ENCODE results near the gene FASTK.

FASTK gene

DNA sequence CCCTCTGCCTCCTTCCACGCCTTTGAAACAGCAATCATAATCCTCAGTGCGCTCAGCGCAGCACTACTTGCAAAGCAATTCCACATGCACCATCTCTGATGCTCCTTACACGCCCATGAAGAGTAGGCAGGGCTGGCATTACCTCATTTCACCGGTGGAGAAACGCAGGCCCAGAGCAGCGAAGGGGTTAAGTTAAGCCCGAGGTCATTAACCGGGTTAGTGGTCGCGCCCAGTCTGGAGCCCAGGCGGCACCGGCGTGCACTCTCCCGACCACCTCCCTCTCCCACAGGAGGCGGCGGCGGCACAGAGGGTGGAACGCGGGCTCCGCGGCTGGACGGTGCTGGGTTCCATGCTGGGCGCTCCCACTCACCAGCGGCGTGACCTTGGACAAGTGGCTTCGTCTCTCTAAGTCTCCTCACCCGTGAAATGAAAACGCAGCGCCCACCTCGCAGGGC lies 515 bp downstream of the FASTK start:
- peak; percentile 36 for DNase-seq

DNA sequence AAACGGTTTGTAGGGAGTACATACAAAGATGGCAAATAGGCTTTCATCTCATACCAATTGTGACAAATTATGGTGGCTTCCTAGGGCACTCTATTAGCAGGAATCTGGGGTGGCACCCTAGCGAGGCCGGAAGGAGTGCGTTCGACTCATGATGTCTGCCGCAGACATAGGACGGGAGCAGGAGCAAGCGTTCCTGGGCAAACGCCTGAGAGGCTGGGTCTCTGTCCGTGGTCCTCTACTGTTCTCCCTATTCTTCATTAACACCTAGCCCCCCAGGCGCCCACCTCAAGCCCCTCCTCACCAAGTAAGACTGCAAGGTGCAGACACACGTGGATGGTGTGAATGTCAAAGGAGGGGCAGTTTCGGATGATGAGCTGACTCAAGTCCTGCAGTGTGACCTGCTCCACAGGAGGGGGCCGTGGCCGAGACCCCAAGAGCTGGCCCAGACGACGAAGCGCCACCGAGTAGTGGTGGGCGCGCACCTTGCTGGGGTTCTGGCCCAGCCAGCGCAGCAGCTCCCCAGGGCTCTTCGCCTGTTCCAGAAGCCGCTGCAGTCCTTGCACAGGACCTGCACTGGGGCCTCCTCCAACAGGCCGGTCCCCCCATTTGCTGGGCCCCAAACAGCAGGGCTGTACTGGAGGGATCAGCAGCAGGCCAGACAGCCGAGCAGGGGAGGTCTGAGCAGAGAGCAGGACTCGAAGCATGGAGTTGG lies 1.3 kb downstream of the FASTK start:
- no peak for DNase-seq

DNA sequence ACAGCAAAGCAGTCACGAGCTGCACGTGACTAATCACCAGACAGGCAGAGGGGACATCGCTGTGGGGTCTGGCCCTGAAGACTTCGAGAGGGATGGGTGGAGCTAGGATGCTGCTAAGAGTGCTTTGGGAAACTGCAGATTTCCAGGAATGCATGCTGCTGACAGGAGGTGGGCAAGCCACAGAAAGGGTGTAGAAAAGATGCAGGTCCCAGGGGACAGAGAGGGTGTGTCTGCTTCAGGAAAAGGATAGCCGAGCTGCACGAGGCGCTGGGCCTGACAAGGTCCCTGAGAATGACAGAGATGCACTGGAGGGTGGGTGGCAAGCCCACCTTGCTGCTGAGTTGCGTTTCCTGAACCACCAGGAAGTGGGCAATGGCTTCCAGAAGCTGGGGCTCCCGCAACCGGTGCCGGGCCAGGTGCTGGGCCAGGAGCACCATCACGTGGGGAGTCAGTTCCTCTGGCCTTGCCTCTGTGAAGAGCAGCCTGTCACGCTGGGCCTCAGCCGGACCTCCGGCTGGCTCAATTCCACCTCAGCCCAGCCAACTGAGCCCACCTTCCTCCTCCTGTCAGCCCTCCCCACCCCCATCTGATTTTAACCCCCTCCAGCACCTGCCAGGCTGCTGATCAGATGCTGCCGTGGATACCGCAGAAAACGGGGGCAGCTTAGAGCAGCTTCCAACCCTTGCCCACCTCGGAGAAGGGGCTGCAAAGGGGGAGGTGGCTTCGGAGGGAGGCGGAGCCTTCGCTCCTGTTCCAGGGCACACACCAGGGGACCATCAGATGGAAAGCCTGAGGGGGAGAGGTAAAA lies 2.2 kb downstream of the FASTK start:
- DNase-seq, result no peak

DNA sequence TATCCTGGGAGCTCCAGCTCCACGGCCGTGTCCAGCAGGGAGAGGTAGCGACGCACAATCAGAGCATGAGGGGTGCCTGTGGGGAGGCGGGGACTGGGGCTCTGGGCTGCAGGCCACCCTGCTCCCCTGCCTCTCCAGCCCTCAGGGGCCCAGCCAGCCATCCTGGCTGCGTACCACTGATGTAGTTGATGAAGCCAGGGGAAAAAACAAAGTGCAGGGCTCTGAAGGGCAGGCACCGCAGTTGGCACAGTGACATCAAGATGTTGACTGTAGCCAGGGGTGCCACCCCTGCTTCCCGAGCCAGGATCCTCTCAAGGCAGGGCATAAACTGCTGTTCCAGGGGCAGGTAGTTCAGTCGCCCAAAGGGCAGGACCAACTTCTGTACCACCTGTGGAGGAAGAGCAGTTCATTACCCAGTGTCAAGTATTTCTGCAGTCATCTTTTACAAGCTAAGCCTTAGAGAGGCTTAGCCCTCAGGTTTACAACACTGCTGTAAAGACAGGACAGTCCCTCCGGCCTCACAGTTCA lies 2.8 kb downstream of the FASTK start:
- DNase-seq, result no peak

DNA sequence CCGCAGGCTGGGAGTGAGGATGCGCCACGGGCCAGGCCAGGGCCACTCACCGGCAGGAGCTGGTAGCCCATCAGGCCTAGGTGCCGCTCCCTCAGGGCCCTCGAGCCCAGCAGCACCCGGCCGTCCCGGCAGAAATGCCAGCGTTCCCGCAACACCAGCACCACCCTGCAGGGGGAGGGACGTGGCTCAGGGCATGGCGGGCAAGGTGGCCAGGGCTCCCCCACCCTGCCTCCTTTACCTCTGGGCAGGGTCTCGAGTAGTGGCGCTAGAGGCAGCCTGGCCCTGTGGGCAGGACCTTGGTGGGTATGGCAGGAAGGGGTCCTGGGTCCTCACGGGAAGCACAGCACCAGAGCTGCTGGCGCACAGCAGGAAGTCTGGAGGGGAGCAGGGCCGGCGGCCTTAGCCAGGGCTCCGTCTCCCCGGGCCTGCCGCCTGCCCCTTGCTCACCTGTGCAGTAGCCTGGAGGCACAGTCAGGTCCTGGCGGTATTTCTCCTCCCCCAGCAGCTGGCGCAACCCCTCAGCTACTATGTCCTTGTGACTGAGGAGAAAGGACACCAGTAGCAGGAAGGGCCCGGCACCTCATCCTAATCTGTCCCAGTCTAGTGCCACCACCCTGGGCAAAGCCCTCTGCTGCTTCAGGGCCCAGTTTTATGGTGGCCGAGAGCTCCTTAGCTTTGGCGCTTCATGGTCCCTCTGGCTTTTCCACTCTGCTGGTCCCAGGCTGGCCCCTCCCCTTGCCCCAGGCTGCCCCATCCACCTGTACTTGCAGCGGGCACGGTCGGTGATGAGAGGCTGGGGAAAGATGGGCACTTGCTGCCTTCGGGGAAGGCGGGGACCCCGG lies 3.5 kb downstream of the FASTK start:
- no peak for DNase-seq

DNA sequence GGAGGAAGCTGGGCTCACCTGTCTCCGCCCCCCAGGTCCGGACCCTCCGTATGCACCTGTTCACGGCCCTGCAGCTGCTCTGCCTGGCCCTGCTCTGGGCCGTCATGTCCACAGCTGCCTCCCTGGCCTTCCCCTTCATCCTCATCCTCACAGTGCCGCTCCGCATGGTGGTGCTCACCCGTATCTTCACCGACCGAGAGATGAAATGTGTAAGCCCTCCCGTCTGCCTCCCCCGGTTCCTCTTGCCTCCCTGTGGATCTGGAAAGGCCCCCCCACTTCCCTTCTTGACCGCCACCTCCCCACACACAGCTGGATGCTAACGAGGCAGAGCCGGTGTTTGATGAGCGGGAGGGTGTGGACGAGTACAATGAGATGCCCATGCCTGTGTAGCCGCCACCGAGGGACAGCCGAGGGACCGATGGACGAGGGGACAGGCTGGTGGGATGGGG lies 4.6 kb downstream of the FASTK start:
- no peak for DNase-seq

DNA sequence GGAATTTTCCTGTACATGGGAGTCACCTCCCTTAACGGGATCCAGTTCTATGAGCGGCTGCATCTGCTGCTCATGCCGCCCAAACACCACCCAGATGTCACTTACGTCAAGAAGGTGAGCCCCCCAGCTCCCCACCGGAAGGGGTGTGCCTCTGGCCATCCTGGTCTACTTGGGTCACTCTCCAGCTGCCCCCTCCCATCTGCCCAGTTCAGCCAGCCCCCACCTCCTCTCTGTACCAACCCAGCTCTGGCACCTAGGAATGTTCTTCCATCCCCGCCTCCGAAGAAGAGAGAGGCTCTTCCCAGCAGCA lies 5.0 kb downstream of the FASTK start:
- DNase-seq, result no peak

DNA sequence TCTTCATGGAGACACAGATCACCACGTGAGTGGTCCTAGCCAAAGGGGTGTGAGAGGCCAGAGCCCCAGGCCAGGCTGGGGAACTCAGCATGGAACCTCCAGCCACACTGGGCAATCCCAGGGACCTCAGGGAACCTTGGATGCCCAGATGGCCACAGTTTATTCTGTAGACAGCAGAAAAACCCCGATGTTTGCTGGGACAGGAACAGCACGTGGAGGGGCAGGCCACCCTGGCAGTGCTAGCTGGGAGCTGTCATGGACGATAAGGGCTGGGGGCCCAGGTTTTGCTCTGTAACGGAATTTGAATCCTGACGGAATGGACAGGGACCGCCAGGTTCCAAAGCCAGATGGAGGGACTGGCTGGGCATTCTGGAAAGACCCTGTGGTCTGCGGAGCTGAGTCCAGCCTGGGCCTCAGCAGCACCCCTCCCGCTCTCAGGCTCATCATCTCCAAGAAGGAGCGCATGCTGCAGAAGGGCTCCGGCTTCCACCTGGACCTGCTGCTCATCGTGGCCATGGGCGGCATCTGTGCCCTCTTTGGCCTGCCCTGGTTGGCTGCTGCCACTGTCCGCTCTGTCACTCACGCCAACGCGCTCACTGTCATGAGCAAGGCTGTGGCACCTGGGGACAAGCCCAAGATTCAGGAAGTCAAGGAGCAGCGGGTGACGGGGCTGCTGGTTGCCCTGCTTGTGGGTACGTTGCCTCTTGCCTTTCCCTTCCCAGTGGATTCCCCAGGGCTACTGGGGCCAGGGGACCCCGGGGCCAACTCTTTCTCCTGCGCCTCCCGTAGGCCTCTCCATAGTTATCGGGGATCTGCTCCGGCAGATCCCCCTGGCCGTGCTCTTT lies 5.6 kb downstream of the FASTK start:
- DNase-seq, result no peak

DNA sequence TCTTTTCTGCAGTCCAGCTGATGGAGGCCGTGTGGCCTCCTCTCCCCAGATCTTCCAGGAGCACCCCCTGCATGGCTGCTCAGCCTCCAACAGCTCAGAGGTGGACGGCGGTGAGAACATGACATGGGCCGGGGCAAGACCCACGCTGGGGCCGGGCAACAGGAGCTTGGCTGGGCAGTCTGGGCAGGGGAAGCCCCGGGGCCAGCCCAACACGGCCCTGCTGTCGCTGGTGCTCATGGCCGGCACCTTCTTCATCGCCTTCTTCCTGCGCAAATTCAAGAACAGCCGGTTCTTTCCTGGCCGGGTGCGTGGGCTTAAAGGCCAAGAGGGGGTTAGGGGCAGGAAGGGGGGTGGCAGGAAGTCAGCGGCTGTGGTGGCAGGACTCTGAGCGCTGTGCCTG lies 6.6 kb downstream of the FASTK start:
- DNase-seq, result no peak

DNA sequence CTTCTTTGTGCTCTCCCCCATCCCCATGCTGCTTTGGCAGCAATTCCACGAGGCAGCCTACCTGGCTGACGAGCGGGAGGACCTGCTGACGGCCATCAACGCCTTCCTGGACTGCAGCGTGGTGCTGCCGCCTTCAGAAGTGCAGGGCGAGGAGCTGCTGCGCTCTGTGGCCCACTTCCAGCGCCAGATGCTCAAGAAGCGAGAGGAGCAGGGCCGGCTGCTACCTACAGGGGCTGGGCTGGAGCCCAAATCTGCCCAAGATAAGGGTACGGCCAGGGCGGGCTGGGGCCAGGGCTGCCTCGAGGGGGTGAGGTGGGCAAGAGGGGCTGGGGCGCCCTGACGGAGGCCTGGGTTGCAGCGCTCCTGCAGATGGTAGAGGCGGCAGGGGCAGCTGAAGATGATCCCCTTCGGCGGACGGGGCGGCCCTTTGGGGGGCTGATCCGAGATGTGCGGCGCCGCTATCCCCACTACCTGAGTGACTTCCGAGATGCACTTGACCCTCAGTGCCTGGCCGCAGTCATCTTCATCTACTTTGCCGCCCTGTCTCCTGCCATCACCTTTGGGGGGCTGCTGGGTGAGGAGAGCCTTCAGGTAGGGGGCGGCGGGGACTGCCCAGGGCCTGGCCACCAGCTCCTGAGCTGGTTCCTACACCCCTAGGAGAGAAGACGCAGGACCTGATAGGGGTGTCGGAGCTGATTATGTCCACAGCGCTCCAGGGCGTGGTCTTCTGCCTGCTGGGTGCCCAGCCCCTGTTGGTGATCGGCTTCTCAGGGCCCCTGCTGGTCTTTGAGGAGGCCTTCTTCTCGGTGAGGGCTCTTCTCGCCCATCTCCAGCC lies 9.4 kb downstream of the FASTK start:
- DNase-seq, result no peak

DNA sequence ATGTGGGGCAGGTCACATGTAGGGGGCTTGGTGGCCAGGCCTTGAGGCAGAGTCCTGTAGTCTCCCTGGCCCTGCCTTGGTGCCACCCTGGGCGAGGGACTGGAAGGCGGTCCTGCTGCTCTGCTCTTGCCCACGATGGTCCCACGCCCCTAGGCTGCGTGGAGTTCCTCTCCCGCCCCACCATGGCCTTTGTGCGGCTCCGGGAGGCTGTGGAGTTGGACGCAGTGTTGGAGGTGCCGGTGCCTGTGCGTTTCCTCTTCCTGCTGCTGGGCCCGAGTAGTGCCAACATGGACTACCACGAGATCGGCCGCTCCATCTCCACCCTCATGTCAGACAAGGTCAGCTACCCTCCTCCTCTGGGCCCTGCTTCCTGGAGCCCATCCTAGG lies 10.0 kb downstream of the FASTK start:
- no peak for DNase-seq

DNA sequence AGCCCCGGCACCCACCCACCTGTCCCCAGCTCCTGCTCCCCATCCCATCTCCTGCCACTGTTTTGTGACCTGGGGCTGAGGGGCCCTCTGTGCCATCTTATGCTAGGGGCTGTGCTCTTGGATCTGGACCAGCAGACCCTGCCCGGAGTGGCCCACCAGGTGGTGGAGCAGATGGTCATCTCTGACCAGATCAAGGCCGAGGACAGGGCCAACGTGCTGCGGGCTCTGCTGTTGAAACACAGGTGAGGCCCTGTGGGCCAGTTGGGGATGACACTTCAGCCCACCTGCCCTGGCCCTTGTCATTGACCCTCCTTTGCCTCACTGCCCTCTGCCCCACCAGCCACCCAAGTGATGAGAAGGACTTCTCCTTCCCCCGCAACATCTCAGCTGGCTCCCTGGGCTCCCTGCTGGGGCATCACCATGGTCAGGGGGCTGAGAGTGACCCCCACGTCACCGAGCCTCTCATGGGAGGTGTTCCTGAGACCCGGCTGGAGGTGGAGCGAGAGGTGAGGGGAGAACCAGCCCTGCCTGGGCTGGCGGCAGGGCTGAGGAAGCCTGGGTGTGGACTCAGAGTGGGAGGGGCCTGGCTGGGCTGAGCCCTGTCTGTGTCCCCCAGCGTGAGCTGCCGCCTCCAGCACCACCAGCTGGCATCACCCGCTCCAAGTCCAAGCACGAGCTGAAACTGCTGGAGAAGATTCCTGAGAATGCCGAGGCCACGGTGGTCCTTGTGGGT lies 10.6 kb downstream of the FASTK start:
- no peak for DNase-seq

DNA sequence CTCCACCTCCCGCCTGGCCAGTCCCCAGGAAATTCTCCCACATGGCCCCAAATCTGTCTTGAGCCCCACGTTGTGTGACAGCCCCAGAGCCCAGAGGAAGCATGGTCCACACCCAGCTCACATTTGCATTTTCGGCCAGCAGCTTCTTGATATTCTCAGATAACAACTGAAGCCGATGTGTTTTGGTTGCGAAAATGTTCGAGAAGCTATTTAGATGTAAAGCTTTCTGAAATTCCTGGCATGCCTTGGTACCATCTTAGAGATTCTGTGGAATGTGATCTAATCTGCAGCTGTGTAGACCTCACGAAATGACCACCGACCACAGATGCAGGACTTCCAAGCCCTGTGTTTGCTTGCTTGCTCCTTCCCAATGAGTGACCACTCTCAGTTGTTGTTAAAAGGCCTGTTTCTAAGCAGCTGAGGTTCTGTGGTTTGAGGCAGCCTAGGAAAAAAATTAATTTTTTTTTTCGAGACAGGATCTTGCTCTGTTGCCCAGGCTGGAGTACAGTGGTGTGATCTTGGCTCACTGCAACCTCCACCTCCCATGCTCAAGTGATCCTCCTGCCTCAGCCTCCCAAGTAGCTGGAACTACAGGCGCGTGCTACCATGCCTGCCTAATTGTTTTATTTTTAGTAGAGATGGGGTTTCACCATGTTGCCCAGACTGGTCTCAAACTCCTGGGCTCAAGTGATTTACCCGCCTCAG lies 12.4 kb downstream of the FASTK start:
- no peak for DNase-seq

DNA sequence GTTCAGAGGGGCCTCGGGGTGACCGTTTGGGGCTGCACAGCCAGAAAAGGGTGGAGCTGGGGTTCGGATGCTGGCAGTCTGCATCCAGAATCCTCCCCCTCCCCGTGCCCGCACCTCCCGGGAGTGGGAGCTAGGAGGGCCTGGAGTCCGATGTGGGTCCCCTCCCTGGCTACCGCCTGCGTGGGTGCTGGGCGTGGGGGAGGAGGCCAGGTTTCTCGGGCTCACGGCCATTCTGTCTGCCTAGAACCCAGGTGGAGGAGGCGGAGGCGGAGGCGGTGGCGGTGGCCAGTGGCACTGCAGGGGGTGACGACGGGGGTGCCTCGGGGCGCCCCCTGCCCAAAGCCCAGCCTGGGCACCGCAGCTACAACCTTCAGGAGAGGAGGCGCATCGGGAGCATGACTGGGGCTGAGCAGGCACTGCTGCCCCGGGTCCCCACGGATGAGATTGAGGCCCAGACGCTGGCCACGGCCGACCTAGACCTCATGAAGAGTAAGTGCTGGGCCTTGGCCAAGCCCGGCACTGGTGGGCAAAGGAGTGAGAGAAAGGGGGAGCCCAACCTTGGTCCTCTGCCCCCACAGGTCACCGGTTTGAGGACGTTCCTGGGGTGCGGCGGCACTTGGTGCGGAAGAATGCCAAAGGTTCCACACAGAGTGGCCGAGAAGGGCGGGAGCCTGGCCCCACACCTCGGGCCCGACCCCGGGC lies 14.2 kb downstream of the FASTK start:
- no peak for DNase-seq

DNA sequence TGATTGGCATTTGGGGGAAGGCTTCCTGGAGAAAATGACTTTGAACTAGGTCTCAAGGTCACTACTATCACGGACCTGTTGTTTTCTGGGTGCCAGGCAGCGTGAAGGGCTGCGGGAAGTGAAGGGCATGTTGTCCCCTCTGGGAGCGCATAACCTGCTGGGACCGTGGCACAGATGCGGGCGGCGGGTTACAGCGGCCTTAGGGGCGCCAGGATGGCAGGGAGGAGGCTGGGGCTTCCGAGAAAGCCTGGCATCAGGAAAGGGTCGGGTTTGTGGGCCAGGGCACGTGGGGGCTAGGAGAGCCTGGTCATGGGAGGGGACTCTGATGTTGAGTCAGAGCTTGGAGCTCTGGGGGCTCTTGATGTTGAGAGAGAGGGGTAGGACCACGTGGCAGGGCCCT lies 15.1 kb downstream of the FASTK start:
- DNase-seq, result no peak

DNA sequence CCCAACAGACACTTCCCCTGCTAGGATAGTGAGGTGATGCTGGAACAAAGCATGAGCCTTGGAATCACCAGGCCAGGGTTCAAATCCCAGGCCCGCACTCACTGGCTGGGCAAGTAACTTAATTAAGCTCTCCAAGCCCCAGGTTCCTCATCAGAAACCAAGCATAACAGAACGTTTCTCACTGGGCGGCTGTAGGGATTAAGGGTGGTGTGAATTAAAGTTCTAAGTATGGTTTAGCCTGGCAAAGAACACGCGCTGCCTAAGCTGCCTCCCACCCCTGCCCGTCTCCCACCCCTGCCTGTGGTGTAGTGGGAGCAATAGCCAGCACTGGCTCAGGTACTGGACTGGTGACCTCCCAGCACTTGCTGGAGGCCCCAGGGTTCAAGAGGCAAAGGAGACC lies 15.6 kb downstream of the FASTK start:
- DNase-seq, result no peak

DNA sequence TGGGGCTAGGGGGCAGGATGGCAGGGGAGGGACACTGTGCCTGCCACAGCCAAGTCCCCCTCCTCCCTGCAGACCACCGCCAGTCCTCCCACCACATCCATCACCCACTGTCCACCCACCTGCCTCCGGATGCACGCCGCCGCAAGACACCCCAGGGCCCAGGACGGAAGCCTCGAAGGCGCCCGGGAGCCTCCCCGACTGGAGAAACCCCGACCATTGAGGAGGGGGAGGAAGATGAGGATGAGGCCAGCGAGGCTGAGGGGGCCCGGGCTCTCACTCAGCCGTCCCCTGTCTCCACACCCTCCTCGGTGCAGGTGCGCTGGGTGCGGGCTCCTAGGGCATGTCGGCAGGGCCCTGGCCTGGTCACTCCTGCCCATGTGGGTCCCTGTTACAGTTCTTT lies 16.2 kb downstream of the FASTK start:
- no peak for DNase-seq

DNA sequence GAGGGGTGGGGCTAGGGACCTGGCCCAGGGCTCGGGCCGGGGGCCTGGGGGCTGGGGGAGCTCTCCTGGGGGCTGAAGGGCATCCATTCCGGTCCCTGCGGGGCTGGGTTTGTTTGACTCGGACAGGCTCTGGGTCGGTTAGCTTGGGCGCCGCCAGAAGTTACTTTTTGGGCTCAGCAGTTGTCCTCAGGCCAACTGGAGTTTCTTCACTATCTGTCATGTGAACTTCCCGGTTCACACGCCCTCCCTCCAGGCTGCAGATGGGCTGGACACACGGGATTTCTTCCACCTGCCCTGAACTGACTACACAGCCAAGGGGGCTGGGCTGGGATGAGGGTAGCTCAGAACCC lies 17.4 kb downstream of the FASTK start:
- DNase-seq, result no peak

DNA sequence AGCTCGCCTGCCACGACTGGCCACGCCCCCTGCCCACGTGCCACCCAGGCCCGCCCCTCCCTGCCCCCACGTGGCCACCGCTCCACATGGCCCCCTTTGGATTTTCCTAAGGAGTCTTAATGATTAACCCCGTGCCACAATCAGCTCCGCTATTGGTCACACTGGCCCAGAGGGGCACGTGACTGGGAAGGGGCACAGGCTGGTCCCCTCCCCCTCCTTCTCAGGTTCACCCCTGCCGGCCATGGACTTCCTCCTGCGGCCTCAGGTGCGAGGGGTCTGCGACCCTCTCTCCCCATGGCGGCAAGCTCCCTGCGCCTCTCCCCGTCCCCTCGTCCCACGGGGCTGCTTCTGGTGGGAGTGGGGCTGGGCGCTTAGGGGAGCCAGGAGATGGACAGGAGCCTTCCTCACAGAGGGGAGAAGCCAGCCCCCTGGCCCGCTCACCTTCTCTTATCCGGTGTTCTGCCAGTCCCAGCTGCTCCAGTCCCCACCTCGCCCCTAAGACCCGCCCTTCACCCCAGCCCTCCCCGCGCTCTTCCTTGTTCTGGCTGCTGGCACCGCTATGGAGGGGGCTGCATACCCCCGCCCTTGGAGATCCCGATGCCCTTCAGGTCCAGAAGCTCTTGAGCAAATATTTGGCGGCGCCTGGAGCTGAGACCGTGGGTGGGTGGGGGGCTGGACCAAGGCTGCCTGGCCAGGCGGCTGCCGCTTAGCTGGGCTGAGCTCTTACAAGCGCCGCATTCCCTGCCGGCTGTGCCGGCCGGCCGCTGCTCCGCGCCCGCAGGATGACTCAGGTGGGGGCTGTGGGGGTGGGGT lies 18.0 kb downstream of the FASTK start:
- no peak for DNase-seq

All from NCI-H146 (cell line).